ENCODE measurements around the gene SPNS3. TPM values are rescaled to one million over a fixed set of nuclear protein-coding genes. Genes with fewer than 3 reads are reported as not detected.

The SPNS3 gene
- total RNA-seq, 2 donors from 2014 or later: 1.8 to 1.9 TPM

DNA sequence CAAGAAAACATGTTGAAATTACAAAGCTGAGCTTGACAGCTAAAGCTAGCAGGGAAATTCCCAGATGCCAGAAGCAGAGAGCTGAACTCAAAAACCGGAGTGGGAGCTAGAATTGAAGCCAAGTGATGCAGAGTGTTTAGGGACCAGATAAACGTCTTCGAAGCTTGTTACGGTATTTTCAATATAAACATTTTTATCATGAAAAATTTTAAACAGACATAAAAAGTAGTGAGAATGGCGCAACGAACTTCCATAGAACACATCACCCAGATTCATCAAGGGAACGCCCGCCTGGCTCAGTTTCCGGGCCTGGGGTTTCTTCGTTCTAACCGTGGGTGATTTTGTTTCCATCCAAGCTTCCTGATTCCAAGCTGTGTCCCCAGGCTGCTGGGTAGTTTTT is 83.0 kb downstream of the SPNS3 start:
- no peak for DNase-seq
- H3K4me3 Mint-ChIP-seq: no peak overlapping the region
- ATAC-seq: no peak
- H3K9me3 ChIP-seq (ENCODE audit: control insufficient read depth, low read length, poor library complexity, severe bottlenecking): no peaks in the 10 kb centered on the region
- H3K4me1 Mint-ChIP-seq: no peaks in the 10 kb centered on the region
- H3K27me3 Mint-ChIP-seq: no peaks in the 10 kb centered on the region
- no peak overlapping the region for H3K27ac Mint-ChIP-seq
- H3K36me3 Mint-ChIP-seq (ENCODE audit: low read depth): peaks cover 2% of the 10 kb centered on the region

DNA sequence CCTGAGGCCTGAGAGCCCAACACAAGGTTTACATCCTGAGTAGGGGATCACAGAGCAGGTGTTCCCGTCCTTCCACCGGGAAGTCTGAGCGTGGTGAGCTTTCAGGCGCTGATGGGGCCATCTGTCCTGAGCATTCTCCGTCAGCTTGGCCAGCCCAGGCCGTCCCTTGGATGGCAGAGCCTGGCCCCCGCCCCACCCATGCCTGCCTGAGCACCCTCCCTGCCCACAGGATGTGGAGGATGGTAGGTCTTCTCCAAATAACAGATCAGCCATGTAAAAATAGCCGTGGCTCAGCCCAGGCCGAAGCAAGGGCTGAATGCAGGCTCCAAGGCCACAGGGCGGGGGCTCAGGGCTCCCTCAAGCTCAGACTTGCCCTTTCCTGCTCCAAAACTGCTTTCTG is 85.2 kb downstream of the SPNS3 start:
- no peaks in the 10 kb centered on the region for H3K4me1 Mint-ChIP-seq
- no peak overlapping the region for H3K27ac Mint-ChIP-seq
- peaks cover 4% of the 10 kb centered on the region for H3K27me3 Mint-ChIP-seq
- no peak overlapping the region for H3K4me3 Mint-ChIP-seq
- DNase-seq (no peak), ATAC-seq (no peak)
- H3K9me3 ChIP-seq (ENCODE audit: control insufficient read depth, low read length, poor library complexity, severe bottlenecking): no peaks in the 10 kb centered on the region
- peaks cover 2% of the 10 kb centered on the region for H3K36me3 Mint-ChIP-seq (ENCODE audit: low read depth)

DNA sequence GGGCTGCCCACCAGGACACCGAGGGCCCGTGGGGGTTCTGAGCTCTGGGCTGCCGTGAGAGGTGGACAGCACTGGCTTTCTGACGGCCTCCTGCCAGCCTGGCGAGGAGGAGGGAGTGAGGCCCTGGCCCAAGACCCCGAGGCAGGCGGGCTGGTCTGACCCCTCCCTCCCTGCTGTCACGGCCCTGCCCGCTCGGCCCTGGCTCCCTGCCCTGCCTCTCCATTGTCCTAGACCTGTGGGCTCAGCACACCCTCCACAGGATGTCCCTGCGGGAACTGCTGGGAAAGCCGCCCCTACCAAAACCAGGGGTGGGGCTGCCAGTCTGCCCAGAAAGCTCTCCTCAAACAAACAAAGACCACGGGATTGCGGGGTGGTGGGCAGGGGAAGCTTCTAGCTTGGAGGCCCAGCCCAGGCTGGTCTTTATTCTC is 85.6 kb downstream of the SPNS3 start:
- peaks cover 2% of the 10 kb centered on the region for H3K36me3 Mint-ChIP-seq (ENCODE audit: low read depth)
- H3K27ac Mint-ChIP-seq: no peak overlapping the region
- ATAC-seq (no peak), DNase-seq (no peak)
- no peaks in the 10 kb centered on the region for H3K4me1 Mint-ChIP-seq
- peaks cover 4% of the 10 kb centered on the region for H3K27me3 Mint-ChIP-seq
- H3K4me3 Mint-ChIP-seq: no peak overlapping the region
- no peaks in the 10 kb centered on the region for H3K9me3 ChIP-seq (ENCODE audit: control insufficient read depth, low read length, poor library complexity, severe bottlenecking)

DNA sequence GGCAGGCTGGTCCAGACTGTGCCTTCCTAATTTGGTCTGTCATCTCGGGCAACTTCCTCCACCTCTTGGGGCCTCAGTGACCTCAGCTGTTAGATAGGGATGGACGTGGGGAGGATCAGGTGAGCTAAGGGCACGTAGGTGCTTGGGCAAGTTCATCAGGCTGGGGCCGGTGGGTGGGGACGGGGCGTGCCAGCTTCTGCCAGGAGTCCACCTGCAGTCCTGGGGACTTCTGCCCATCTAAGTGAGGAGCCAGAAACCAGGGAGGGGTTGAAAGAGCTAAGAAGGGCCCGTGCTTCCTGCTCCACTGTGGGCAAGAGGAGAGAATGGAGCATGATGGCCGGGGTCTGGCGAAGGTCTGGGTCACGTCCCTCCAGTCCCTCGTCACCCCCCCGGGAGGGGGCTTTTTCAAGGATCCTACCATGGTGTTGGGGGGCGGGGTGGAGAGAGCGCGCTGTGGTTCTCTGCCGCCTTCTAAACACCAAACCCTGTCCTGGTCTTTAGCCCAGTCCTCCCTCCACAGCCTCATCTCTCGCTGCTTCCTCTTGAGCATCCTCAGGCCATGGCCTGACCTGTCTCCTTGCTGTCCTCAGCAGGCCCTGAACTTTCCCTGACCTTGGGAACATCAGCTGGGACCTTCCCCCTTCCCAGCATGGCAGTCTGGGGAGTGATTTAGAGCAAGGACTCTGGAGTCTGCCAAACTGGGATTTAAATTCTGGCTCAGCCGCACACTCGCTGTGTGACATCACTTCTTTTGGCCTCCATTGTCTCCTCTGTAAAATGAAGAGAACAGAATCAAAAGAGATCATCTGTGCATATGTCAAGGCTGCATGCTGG is 86.5 kb downstream of the SPNS3 start:
- ATAC-seq: no peak
- no peaks in the 10 kb centered on the region for H3K9me3 ChIP-seq (ENCODE audit: control insufficient read depth, low read length, poor library complexity, severe bottlenecking)

DNA sequence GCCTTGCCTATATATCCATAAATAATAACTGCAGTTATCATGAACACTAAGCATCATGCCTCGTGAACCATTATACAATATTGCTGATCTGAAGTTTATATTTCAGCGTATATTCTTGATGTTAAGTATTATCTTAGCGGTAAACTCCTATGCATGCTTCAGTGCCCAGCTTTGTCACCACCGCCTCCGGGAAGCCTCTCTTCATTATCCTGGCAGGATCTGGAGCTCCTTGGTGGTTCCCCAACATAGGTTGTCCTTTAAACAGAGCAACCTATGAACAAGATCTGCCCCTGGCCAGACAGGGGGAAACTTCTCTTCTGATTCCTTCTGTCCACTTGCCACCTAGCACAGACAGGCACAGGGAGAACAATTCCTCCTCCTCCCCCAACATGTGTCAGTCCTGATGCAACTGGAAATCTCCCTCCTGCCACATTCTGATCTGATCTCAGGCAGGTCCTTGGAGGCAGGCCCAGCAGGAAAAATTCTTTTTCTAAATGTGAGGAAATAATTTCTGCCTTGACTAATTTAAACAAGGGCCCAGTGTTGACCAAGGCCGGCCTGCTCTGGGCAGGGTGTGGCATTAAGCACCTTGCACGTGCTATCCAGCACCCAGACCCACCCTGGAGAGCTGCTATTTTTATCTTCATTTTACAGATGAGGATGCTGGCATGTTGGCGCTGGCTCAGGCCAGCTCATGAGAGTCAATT is 87.3 kb downstream of the SPNS3 start:
- Mint-ChIP-seq H3K27me3 (peaks cover 4% of the 10 kb centered on the region), H3K4me1 (no peaks in the 10 kb centered on the region), H3K4me3 (no peak overlapping the region), H3K36me3 (ENCODE audit: low read depth) (peaks cover 2% of the 10 kb centered on the region), H3K27ac (no peak overlapping the region)
- no peak for DNase-seq
- no peak for ATAC-seq
- no peaks in the 10 kb centered on the region for H3K9me3 ChIP-seq (ENCODE audit: control insufficient read depth, low read length, poor library complexity, severe bottlenecking)

More for the DNA sequence above, 86.5 kb downstream of the SPNS3 start:
- Mint-ChIP-seq H3K27ac (no peak overlapping the region), H3K4me1 (no peaks in the 10 kb centered on the region), H3K36me3 (ENCODE audit: low read depth) (peaks cover 2% of the 10 kb centered on the region), H3K4me3 (no peak overlapping the region), H3K27me3 (peaks cover 4% of the 10 kb centered on the region)
- DNase-seq: no peak

DNA sequence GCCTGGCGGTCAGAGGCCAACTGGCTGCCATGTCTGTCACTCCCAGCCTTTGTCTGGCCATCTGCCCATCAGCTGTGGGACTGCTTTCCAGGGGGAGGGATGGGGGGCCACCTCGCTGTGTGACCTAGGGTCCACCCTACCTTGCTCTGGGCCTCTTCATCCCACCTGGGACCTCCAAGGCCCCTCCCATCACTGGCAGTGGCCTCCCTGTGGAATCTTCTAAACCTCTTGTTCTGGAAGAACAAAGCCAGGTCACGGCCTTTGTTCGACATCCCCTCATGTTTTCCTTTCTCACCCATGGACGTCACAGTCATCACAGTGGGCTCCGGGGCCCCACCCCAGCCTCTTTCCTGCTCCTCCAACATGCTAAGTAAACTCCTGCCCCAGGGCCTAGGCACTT is 88.9 kb downstream of the SPNS3 start:
- no peak for ATAC-seq

DNA sequence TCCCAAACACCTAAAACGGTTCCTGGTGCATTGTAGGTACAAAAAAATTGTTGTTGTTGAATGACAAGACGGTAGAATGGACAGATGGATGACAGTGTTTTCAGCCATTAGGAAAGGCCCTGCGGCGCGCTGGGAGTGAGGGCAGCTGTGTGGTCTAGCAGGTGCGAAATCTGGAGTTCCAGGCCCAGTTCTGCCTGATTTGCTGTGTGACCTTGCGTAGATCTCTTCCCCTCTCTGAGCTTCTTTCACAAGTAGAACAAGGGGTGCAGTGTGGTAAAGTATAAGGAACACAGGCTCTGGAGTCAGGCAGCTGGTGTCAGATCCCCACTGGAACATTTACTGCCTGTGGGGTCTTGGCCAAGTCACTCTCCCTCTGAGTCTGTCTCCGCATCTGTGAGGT is 90.2 kb downstream of the SPNS3 start:
- peaks cover 4% of the 10 kb centered on the region for H3K27me3 Mint-ChIP-seq
- DNase-seq: no peak
- no peak overlapping the region for H3K27ac Mint-ChIP-seq
- H3K4me1 Mint-ChIP-seq: peaks cover 3% of the 10 kb centered on the region
- H3K9me3 ChIP-seq (ENCODE audit: control insufficient read depth, low read length, poor library complexity, severe bottlenecking): no peaks in the 10 kb centered on the region
- no peak overlapping the region for H3K4me3 Mint-ChIP-seq
- no peak for ATAC-seq
- H3K36me3 Mint-ChIP-seq (ENCODE audit: low read depth): no peaks in the 10 kb centered on the region

More for the DNA sequence above, 88.9 kb downstream of the SPNS3 start:
- Mint-ChIP-seq H3K4me1 (peaks cover 3% of the 10 kb centered on the region), H3K36me3 (ENCODE audit: low read depth) (peaks cover 2% of the 10 kb centered on the region), H3K27me3 (peaks cover 4% of the 10 kb centered on the region), H3K27ac (no peak overlapping the region), H3K4me3 (no peak overlapping the region)
- DNase-seq: no peak
- no peaks in the 10 kb centered on the region for H3K9me3 ChIP-seq (ENCODE audit: control insufficient read depth, low read length, poor library complexity, severe bottlenecking)

DNA sequence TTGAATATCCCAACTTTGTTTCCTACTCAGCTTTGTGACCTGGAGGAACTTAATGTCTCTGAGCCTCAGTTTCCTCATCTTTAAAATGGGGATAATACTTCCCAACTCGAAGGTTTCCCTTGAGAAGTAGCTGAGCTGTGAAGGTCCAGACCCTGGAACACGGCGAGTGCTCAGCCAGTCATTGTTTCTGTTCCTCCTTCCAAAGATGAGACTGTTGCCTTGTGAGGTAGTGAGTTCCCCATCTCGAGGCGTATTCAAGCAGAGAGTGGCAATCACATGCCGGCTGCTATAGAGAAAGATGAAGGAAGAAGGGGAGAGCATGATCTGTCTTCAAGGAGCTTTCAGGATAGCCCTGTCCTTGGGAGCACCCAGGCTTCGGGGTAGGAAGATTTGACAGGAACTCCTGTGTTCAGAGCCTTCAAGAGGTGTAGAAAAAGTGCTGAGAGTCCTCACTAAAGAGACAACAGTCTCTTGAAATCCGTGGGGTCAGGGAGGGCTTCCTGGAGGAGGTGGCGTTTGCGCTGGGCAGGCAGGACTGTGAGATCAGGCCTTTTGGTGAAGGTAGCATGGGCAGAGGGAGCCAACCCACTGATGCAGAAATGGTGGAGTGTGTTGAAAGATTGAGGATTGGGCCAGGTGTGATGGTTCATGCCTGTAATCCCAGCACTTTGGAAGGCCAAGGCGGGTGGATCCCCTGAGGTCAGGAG is 92.1 kb downstream of the SPNS3 start:
- Mint-ChIP-seq H3K27me3 (peaks cover 4% of the 10 kb centered on the region), H3K4me3 (no peak overlapping the region), H3K27ac (no peak overlapping the region), H3K36me3 (ENCODE audit: low read depth) (no peaks in the 10 kb centered on the region), H3K4me1 (peaks cover 5% of the 10 kb centered on the region)
- no peak for ATAC-seq
- DNase-seq: no peak
- no peaks in the 10 kb centered on the region for H3K9me3 ChIP-seq (ENCODE audit: control insufficient read depth, low read length, poor library complexity, severe bottlenecking)

DNA sequence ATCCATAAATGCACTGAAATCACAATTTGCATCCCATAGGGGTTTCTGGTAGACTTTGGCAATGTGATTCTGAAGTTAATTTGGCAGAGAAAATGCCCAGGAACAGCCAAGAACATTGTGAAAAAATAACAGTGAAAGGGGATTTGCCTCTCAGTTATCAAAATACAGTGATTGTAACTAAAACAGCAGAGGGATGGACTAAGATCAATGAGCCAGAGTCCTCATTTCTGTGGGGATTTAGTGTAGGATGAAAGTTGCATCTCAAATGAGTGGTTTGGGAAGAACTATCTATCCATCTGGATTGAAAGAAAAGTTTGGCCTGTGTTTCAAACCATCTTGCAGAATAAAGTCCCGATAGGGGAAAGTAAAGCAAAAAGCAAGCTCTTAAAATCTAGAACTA is 93.4 kb downstream of the SPNS3 start:
- no peak overlapping the region for H3K27ac Mint-ChIP-seq
- peaks cover 9% of the 10 kb centered on the region for H3K27me3 Mint-ChIP-seq

DNA sequence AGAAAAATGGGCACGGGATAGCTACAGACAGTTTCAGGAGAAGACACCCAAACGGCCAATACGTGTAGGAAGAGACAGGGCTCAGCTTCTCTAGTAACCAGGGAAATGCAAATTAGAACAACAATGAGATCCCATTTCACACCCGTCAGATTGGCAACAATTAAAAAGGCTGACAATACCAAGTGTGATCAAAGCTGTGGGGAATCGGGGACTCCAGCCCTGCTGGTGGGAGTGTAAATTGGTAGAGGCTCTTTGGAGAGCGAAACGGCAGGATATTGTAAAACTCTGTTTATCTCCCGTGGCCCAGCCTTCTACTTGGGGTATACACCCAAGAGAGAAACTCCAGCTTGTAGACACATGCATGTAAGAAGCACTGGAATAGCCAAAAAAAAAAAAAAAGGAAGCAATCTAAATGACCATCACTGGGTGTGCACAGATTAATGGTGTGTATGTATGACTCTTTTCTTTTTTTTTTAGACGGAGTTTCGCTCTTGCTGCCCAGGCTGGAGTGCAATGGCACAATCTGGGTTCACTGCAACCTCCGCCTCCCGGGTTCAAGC is 93.9 kb downstream of the SPNS3 start:
- H3K9me3 ChIP-seq (ENCODE audit: control insufficient read depth, low read length, poor library complexity, severe bottlenecking): no peaks in the 10 kb centered on the region
- Mint-ChIP-seq H3K27me3 (peaks cover 9% of the 10 kb centered on the region), H3K27ac (no peak overlapping the region), H3K4me3 (no peak overlapping the region), H3K36me3 (ENCODE audit: low read depth) (peaks cover 3% of the 10 kb centered on the region), H3K4me1 (peaks cover 8% of the 10 kb centered on the region)
- ATAC-seq (no peak), DNase-seq (no peak)

More for the DNA sequence above, 93.4 kb downstream of the SPNS3 start:
- no peaks in the 10 kb centered on the region for H3K9me3 ChIP-seq (ENCODE audit: control insufficient read depth, low read length, poor library complexity, severe bottlenecking)
- H3K4me1 Mint-ChIP-seq: peaks cover 8% of the 10 kb centered on the region
- peaks cover 3% of the 10 kb centered on the region for H3K36me3 Mint-ChIP-seq (ENCODE audit: low read depth)
- no peak for DNase-seq
- no peak overlapping the region for H3K4me3 Mint-ChIP-seq
- no peak for ATAC-seq

DNA sequence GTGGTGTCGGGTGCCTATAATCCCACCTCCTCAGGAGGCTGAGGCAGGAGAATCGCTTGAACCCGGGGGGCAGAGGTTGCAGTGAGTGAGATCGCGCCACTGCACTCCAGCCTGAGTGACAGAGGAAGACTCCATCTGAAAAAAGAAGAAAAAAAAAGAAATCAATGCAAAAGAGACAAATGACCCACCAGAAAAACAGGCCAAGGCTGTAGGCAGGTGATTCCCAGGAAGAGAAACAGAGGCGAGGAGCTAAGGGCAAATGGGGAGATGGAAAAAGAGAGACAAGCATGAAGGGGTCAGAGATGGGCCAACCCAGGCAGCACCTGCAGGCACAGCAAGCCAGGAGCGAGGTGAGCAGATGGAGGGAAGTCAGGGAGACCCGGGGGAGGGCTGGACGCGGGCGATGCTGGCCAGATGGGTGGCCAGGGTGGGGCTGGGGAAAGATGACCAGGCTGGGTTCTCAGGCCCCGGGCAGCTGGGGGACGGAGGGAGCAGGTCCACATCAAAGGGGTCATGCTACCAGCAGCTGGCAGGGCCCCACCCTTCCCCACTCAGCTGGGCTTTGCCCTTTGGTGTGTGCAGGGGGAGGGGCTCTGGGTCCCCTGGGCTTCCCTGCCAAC is 95.9 kb downstream of the SPNS3 start:
- H3K4me1 Mint-ChIP-seq: peaks cover 18% of the 10 kb centered on the region
- peaks cover 3% of the 10 kb centered on the region for H3K36me3 Mint-ChIP-seq (ENCODE audit: low read depth)
- peaks cover 13% of the 10 kb centered on the region for H3K27me3 Mint-ChIP-seq
- no peaks in the 10 kb centered on the region for H3K9me3 ChIP-seq (ENCODE audit: control insufficient read depth, low read length, poor library complexity, severe bottlenecking)
- ATAC-seq (no peak), DNase-seq (no peak)
- no peak overlapping the region for H3K27ac Mint-ChIP-seq
- no peak overlapping the region for H3K4me3 Mint-ChIP-seq

DNA sequence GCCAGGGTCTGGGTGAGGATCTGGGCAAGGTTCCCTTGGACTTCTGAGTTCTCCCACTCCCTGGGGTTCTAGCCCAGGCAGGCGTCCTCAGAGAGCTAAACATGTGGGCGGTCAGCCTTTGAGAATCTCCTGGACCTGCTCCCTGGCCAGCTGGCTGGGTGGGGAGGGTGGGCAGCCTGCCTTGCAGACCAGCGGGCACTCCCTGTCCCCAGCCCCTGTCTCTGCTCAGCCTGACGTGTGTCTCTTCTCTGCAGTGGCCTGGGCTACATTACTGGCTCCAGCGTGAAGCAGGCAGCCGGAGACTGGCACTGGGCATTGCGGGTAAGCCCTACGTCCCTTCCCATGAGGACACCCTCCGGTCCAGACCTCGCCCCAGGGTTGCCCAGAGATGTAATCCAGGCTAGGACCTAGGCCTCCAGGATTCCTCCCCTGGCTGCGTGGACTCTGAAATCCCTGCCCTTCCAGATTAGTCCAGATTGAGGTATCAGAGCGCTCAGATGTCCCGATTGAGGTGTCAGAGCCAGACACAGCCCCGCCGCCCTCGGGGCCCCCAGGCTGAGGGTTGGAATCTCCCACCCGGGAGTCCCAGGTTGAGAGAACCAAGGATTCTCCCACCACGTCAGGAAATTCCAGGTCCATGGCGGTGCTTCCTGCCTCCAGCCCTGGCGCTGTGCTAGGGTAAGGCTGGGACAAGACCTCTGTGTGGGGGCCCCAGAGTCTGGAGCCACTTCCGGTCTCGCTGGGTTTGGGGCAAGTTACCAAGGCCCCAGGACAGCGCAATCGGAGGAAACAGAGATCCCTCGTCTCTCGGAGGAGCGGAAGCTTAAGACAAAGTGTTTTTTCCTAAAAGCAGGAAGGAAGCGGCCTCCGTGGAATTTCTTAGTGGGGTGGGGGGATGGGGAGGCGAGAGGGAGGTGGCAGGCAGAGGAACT is 97.3 kb downstream of the SPNS3 start:
- no peaks in the 10 kb centered on the region for H3K9me3 ChIP-seq (ENCODE audit: control insufficient read depth, low read length, poor library complexity, severe bottlenecking)
- DNase-seq: no peak
- Mint-ChIP-seq H3K36me3 (ENCODE audit: low read depth) (peaks cover 3% of the 10 kb centered on the region), H3K4me1 (peaks cover 24% of the 10 kb centered on the region), H3K27ac (no peak overlapping the region), H3K4me3 (no peak overlapping the region), H3K27me3 (peaks cover 13% of the 10 kb centered on the region)
- ATAC-seq: no peak

All from T-helper 17 cell (primary cell).